ENCODE data around the gene KLHL29. TPM values are rescaled to one million over a fixed set of nuclear protein-coding genes. Genes with fewer than 3 reads are reported as not detected.

Gene KLHL29
- total RNA-seq, 6 experiments from 2014 or later, result 1.2 to 10.2 (median 6.4) TPM

GRCh38 chr2:23546913-23547312 is 161.9 kb downstream of the KLHL29 start:
- H3K4me1 ChIP-seq, result no peaks in the 10 kb centered on the region
- no peaks in the 10 kb centered on the region for H3K9me3 ChIP-seq
- no peak overlapping the region for H3K27ac ChIP-seq
- H3K4me3 ChIP-seq, result no peak overlapping the region
- intact Hi-C loops (cut with DNase I), result no loop called here
- ATAC-seq (no peak), DNase-seq (no peak)
- no peaks in the 10 kb centered on the region for H3K27me3 ChIP-seq
- no peaks in the 10 kb centered on the region for H3K36me3 ChIP-seq
- WGBS (ENCODE audit: insufficient coverage, low coverage, low lambda C conversion rate, missing lambda C conversion rate), result no CpG with 5 or more reads among the region's 13 CpGs
- TF ChIP-seq POLR2A (IDR thresholded peaks at IDR 0.05), result no peak
- no peak for TF ChIP-seq CTCF (IDR thresholded peaks at IDR 0.05)

- Histone ChIP-seq H3K27me3 (no peaks in the 10 kb centered on the region), H3K9me3 (no peaks in the 10 kb centered on the region), H3K4me3 (no peak overlapping the region), H3K36me3 (no peaks in the 10 kb centered on the region), H3K27ac (no peak overlapping the region), H3K4me1 (no peaks in the 10 kb centered on the region)
- WGBS (ENCODE audit: insufficient coverage, low coverage, low lambda C conversion rate, missing lambda C conversion rate), result 52% methylated on average over 4 of the region's 6 CpGs
- no peak for TF ChIP-seq CTCF (IDR thresholded peaks at IDR 0.05)
- no peak for TF ChIP-seq POLR2A (IDR thresholded peaks at IDR 0.05)
- intact Hi-C loops (cut with DNase I), result no loop called here
- no peak for ATAC-seq
- no peak for DNase-seq
These were observed 162.7 kb downstream of the KLHL29 start for GRCh38 chr2:23547725-23548124.

GRCh38 chr2:23548143-23548769 is 163.3 kb downstream of the KLHL29 start:
- Histone ChIP-seq H3K4me3 (no peak overlapping the region), H3K9me3 (no peaks in the 10 kb centered on the region), H3K27me3 (no peaks in the 10 kb centered on the region), H3K36me3 (no peaks in the 10 kb centered on the region), H3K27ac (no peak overlapping the region), H3K4me1 (no peaks in the 10 kb centered on the region)
- DNase-seq, result no peak
- ATAC-seq, result no peak
- no peak for TF ChIP-seq CTCF (IDR thresholded peaks at IDR 0.05)
- TF ChIP-seq POLR2A (IDR thresholded peaks at IDR 0.05), result no peak
- intact Hi-C loops (cut with DNase I), result no loop called here
- WGBS (ENCODE audit: insufficient coverage, low coverage, low lambda C conversion rate, missing lambda C conversion rate), result 83% methylated on average over 2 of the region's 14 CpGs

- intact Hi-C loops (cut with DNase I), result no loop called here
- TF ChIP-seq CTCF (IDR thresholded peaks at IDR 0.05) (no peak), POLR2A (IDR thresholded peaks at IDR 0.05) (no peak)
- H3K9me3 ChIP-seq, result no peaks in the 10 kb centered on the region
- DNase-seq (no peak), ATAC-seq (peak in 1 of 4 donors; percentile 43)
- H3K36me3 ChIP-seq, result no peaks in the 10 kb centered on the region
- 27% methylated on average over 5 of the region's 7 CpGs for WGBS (ENCODE audit: insufficient coverage, low coverage, low lambda C conversion rate, missing lambda C conversion rate)
- H3K4me1 ChIP-seq, result no peaks in the 10 kb centered on the region
- H3K4me3 ChIP-seq, result no peak overlapping the region
- H3K27ac ChIP-seq, result no peak overlapping the region
- H3K27me3 ChIP-seq, result no peaks in the 10 kb centered on the region
These were observed 164.1 kb downstream of the KLHL29 start for GRCh38 chr2:23549051-23549450.
